ENCODE measurements around the gene MCCD1. TPM values are rescaled to one million over a fixed set of nuclear protein-coding genes. Genes with fewer than 3 reads are reported as not detected.
"Not testable (repeated sequence)": the region's sequence is repeated elsewhere in the genome, so short reads cannot be mapped to it uniquely, and the experiment has no call there.

Gene MCCD1
- total and polyA plus RNA-seq, 4 donors, result not detected

- not testable (repeated sequence) for ATAC-seq (ENCODE audit: insufficient read depth, low FRiP score); H3K27ac ChIP-seq (ENCODE audit: low read depth in 1 of 2, low read length in 1 of 2); H3K9ac ChIP-seq (ENCODE audit: insufficient read depth in 1 of 2, low read length in 2 of 2); H3K4me3 ChIP-seq; H3K9me3 ChIP-seq (ENCODE audit: control insufficient read depth in 4 of 4, insufficient read depth in 3 of 4, low read length in 3 of 4); H3K27me3 ChIP-seq (ENCODE audit: control insufficient read depth in 3 of 3, insufficient read depth in 3 of 3, low read length in 2 of 3)
- DNase-seq, result peak in 2 of 3 donors; percentile 26 to 49
- WGBS, 2 donors, result 14 to 41% methylated on average over 5 of the region's 5 CpGs
- Histone ChIP-seq H3K4me1 (ENCODE audit: control insufficient read depth in 5 of 5, insufficient read depth in 5 of 5, low read length in 5 of 5) (peaks cover 0 to 18% (median 4%) of the 10 kb centered on the region in 5 donors), H3K36me3 (ENCODE audit: control insufficient read depth in 4 of 4, insufficient read depth in 4 of 4, low read length in 4 of 4) (peaks cover 0 to 18% (median 7%) of the 10 kb centered on the region in 4 donors)
- peak; percentile 80 for TF ChIP-seq CTCF (IDR thresholded peaks at IDR 0.05; ENCODE audit: control extremely low read depth, extremely low read depth)
These were observed 22.6 kb downstream of the MCCD1 start for GRCh38 chr6:31551371-31551770.

- H3K4me1 ChIP-seq (ENCODE audit: control insufficient read depth in 5 of 5, insufficient read depth in 5 of 5, low read length in 5 of 5), result peaks cover 0 to 27% (median 0%) of the 10 kb centered on the region in 5 donors
- H3K9ac ChIP-seq (ENCODE audit: insufficient read depth in 1 of 2, low read length in 2 of 2), result no peak overlapping the region
- no peak overlapping the region for H3K27ac ChIP-seq (ENCODE audit: low read depth in 1 of 2, low read length in 1 of 2)
- DNase-seq (no peak), ATAC-seq (ENCODE audit: insufficient read depth, low FRiP score) (no peak)
- no peak for TF ChIP-seq CTCF (IDR thresholded peaks at IDR 0.05; ENCODE audit: control extremely low read depth, extremely low read depth)
- H3K9me3 ChIP-seq (ENCODE audit: control insufficient read depth in 4 of 4, insufficient read depth in 3 of 4, low read length in 3 of 4), result no peaks in the 10 kb centered on the region
- H3K36me3 ChIP-seq (ENCODE audit: control insufficient read depth in 4 of 4, insufficient read depth in 4 of 4, low read length in 4 of 4), result peaks cover 6 to 20% (median 14%) of the 10 kb centered on the region in 4 donors
- WGBS, 2 donors, result 46 to 65% methylated on average over 3 of the region's 3 CpGs
- no peak overlapping the region for H3K4me3 ChIP-seq
- no peaks in the 10 kb centered on the region for H3K27me3 ChIP-seq (ENCODE audit: control insufficient read depth in 3 of 3, insufficient read depth in 3 of 3, low read length in 2 of 3)
These were observed 27.5 kb downstream of the MCCD1 start for GRCh38 chr6:31556307-31556706.

GRCh38 chr6:31557443-31558317 is 28.9 kb downstream of the MCCD1 start:
- no peak overlapping the region for H3K4me3 ChIP-seq
- TF ChIP-seq CTCF (IDR thresholded peaks at IDR 0.05; ENCODE audit: control extremely low read depth, extremely low read depth), result no peak
- peak overlapping the region in 1 of 2 donors; percentile 87 for H3K27ac ChIP-seq (ENCODE audit: low read depth in 1 of 2, low read length in 1 of 2)
- H3K9me3 ChIP-seq (ENCODE audit: control insufficient read depth in 4 of 4, insufficient read depth in 3 of 4, low read length in 3 of 4), result no peaks in the 10 kb centered on the region
- ATAC-seq (ENCODE audit: insufficient read depth, low FRiP score) (no peak), DNase-seq (no peak)
- no peaks in the 10 kb centered on the region for H3K27me3 ChIP-seq (ENCODE audit: control insufficient read depth in 3 of 3, insufficient read depth in 3 of 3, low read length in 2 of 3)
- H3K4me1 ChIP-seq (ENCODE audit: control insufficient read depth in 5 of 5, insufficient read depth in 5 of 5, low read length in 5 of 5), result peaks cover 0 to 27% (median 0%) of the 10 kb centered on the region in 5 donors
- 56 to 62% methylated on average over 23 to 24 of the region's 24 CpGs for WGBS, 2 donors
- peaks cover 6 to 20% (median 14%) of the 10 kb centered on the region in 4 donors for H3K36me3 ChIP-seq (ENCODE audit: control insufficient read depth in 4 of 4, insufficient read depth in 4 of 4, low read length in 4 of 4)
- H3K9ac ChIP-seq (ENCODE audit: insufficient read depth in 1 of 2, low read length in 2 of 2), result no peak overlapping the region

All from lung (tissue), 12 donors.